Fibroblast of lung (primary cell): ENCODE data around the gene MKNK1. TPM values are rescaled to one million over a fixed set of nuclear protein-coding genes. Genes with fewer than 3 reads are reported as not detected.
"Not testable (repeated sequence)": the region's sequence is repeated elsewhere in the genome, so short reads cannot be mapped to it uniquely, and the experiment has no call there.

Source experiments
- DNase-seq, 2 donors: peaks; one replicate each; pipeline versions ENCODE4 v3.0.0 to v3.0.0-alpha.2; 2010; ENCODE audit warnings: low read depth in 2 of 2
- H2AFZ ChIP-seq: 2 replicates; pipeline ENCODE4 v1.5.1; 2012; ENCODE audit warnings: low read length, control low read depth, inconsistent platforms
- H3K27ac ChIP-seq: 2 replicates; pipeline ENCODE4 v1.5.1; 2011; ENCODE audit warnings: low read length, control low read depth; ENCODE audit not compliant: insufficient read depth
- H3K27me3 ChIP-seq: 2 replicates; pipeline ENCODE4 v1.5.1; 2011; ENCODE audit warnings: mild to moderate bottlenecking, low read length; ENCODE audit not compliant: control insufficient read depth, insufficient read depth
- H3K36me3 ChIP-seq: 2 replicates; pipeline ENCODE4 v1.5.1; 2011; ENCODE audit warnings: low read length; ENCODE audit not compliant: control insufficient read depth, insufficient read depth
- H3K4me1 ChIP-seq: 2 replicates; pipeline ENCODE4 v1.5.1; 2011; ENCODE audit warnings: low read length; ENCODE audit not compliant: control insufficient read depth, insufficient read depth; ENCODE audit errors: extremely low read depth
- H3K4me2 ChIP-seq: 2 replicates; pipeline ENCODE4 v1.5.1; 2011; ENCODE audit warnings: low read length, control low read depth; ENCODE audit not compliant: insufficient read depth; ENCODE audit errors: extremely low read depth
- H3K4me3 ChIP-seq, 4 experiments: fragments of 200-600 bp in 1 of 4; sonication (generic) in 1 of 4; replicated peaks in 1 of 4; 2 replicates each; pipeline ENCODE4 v1.5.1; 2011 to 2016; ENCODE audit warnings: low read length in 4 of 4, low read depth in 3 of 4, mild to moderate bottlenecking in 3 of 4, control low read depth in 2 of 4, inconsistent platforms in 1 of 4, mixed read lengths in 1 of 4; ENCODE audit not compliant: insufficient read depth in 1 of 4; ENCODE audit errors: control extremely low read depth in 1 of 4
- H3K79me2 ChIP-seq: 2 replicates; pipeline ENCODE4 v1.5.1; 2012; ENCODE audit warnings: mild to moderate bottlenecking, low read length, inconsistent platforms; ENCODE audit not compliant: control insufficient read depth, insufficient read depth
- H3K9ac ChIP-seq: 2 replicates; pipeline ENCODE4 v1.5.1; 2011; ENCODE audit warnings: mild to moderate bottlenecking, low read length, control low read depth; ENCODE audit not compliant: insufficient read depth
- H3K9me3 ChIP-seq: 2 replicates; pipeline ENCODE4 v1.5.1; 2012; ENCODE audit warnings: low read depth, low read length; ENCODE audit not compliant: control insufficient read depth, insufficient read depth
- H4K20me1 ChIP-seq: 2 replicates; pipeline ENCODE4 v1.5.1; 2011; ENCODE audit warnings: low read length; ENCODE audit not compliant: control insufficient read depth, insufficient read depth; ENCODE audit errors: extremely low read depth
- CTCF ChIP-seq, 2 donors: IDR thresholded peaks in 1 of 2; conservative IDR thresholded peaks in 1 of 2; 1 replicate in 1 of 2; 2 replicates in 1 of 2; pipeline ENCODE4 v1.5.1; 2011 to 2012; ENCODE audit warnings: low read length in 2 of 2, control low read depth in 1 of 2, inconsistent platforms in 1 of 2, low read depth in 1 of 2, mild to moderate bottlenecking in 1 of 2
- EZH2 ChIP-seq: IDR thresholded peaks from 2 replicates; pipeline ENCODE4 v1.5.1; 2012; ENCODE audit warnings: low read length, control low read depth, mild to moderate bottlenecking; ENCODE audit errors: missing control alignments
- polyA plus RNA-seq, 2 donors: library from polyadenylated mRNA; depleted of rRNA in 1 of 2; stranded (reverse) in 1 of 2; unstranded in 1 of 2; fragments of >200 nt; gene quantifications; 2 replicates each; pipeline ENCODE4 v1.2.1, GENCODE V29; 2011 to 2012; ENCODE audit warnings: missing spikeins in 1 of 2
- total RNA-seq: library from RNA; depleted of rRNA; stranded (reverse); fragments of >200 nt; gene quantifications from 2 replicates; pipeline ENCODE4 v1.2.1, GENCODE V29; 2014

The MKNK1 gene
- total and polyA plus RNA-seq, 2 donors (not counting 1 experiment from before 2014, with no cell fraction given): 22.3 to 33.1 TPM

GRCh38 chr1:46652321-46653100, 48.4 kb upstream of the MKNK1 start:
- Histone ChIP-seq H3K9me3 (no peaks in the 10 kb centered on the region), H4K20me1 (no peaks in the 10 kb centered on the region), H3K27me3 (no peaks in the 10 kb centered on the region), H3K9ac (no peak overlapping the region), H3K79me2 (no peaks in the 10 kb centered on the region), H3K4me2 (no peak overlapping the region), H2AFZ (no peak overlapping the region), H3K4me1 (peaks cover 3% of the 10 kb centered on the region), H3K27ac (no peak overlapping the region), H3K4me3 (no peak overlapping the region), H3K36me3 (peaks cover 2% of the 10 kb centered on the region)
- no peak for DNase-seq
- TF ChIP-seq EZH2 (no peak), CTCF (conservative IDR thresholded peaks at IDR 0.05 in 1 of 2, IDR thresholded peaks at IDR 0.05 in 1 of 2; ENCODE audit: low read depth in 1 of 2, low read length in 2 of 2) (no peak)

- H2AFZ ChIP-seq, DNase-seq, H3K27ac ChIP-seq, H3K9me3 ChIP-seq, H3K27me3 ChIP-seq, H3K4me3 ChIP-seq, H3K36me3 ChIP-seq, H4K20me1 ChIP-seq, H3K4me2 ChIP-seq, H3K79me2 ChIP-seq, H3K4me1 ChIP-seq, H3K9ac ChIP-seq: not testable (repeated sequence)
These were observed 47.1 kb upstream of the MKNK1 start for GRCh38 chr1:46651152-46651551.

- no peaks in the 10 kb centered on the region for H4K20me1 ChIP-seq
- no peaks in the 10 kb centered on the region for H3K79me2 ChIP-seq
- H3K4me1 ChIP-seq: peaks cover 3% of the 10 kb centered on the region
- no peak overlapping the region for H3K9ac ChIP-seq
- H3K9me3 ChIP-seq: no peaks in the 10 kb centered on the region
- peaks cover 2% of the 10 kb centered on the region for H3K36me3 ChIP-seq
- H3K4me2 ChIP-seq: no peak overlapping the region
- no peak for DNase-seq
- H3K4me3 ChIP-seq: no peak overlapping the region
- no peak for TF ChIP-seq CTCF (conservative IDR thresholded peaks at IDR 0.05 in 1 of 2, IDR thresholded peaks at IDR 0.05 in 1 of 2; ENCODE audit: low read depth in 1 of 2, low read length in 2 of 2)
- TF ChIP-seq EZH2: no peak
- H2AFZ ChIP-seq: no peak overlapping the region
- H3K27me3 ChIP-seq: no peaks in the 10 kb centered on the region
- no peak overlapping the region for H3K27ac ChIP-seq
These were observed 46.4 kb upstream of the MKNK1 start for GRCh38 chr1:46650491-46650890.
